PC-3 (cell line): ENCODE data around the gene BCL11B. TPM values are rescaled to one million over a fixed set of nuclear protein-coding genes. Genes with fewer than 3 reads are reported as not detected.

Experiments
- ATAC-seq: fragments of 200-7000 bp; cut with Tn5 transposase; 2 replicates; pipeline ENCODE4 v1.9.1; 2020; ENCODE audit warnings: mild to moderate bottlenecking, moderate library complexity
- BruUV-seq: library from RNA; stranded (reverse); fragments of 400-500 nt; replicated peaks from 2 replicates; lab custom pipeline; 2021; lab: Mats Ljungman, UMichigan
- CTCF ChIA-PET: fragments of 300-600 bp; sonication (Branson Sonifier 250); formaldehyde crosslinking; loops from one replicate; lab custom pipeline; 2022; ENCODE audit warnings: antibody characterized with exemption; lab: Charles Lee
- POLR2A ChIA-PET: fragments of 300-600 bp; sonication (Branson Sonifier 250); formaldehyde crosslinking; loops from one replicate; lab custom pipeline; 2022; ENCODE audit warnings: antibody characterized with exemption; ENCODE audit not compliant: unreplicated experiment; lab: Charles Lee
- DNase-seq: peaks from one replicate; pipeline ENCODE4 v3.0.0-alpha.2; 2015
- H2AFZ ChIP-seq: fragments of 300-600 bp; sonication (generic); 2 replicates; pipeline ENCODE4 v1.6.0; 2016; ENCODE audit warnings: antibody characterized with exemption, low read length
- H3F3A ChIP-seq: fragments of 300-600 bp; sonication (generic); one replicate; pipeline ENCODE4 v1.6.0; 2017; ENCODE audit warnings: antibody characterized with exemption, low read length, control low read depth, mild to moderate bottlenecking; ENCODE audit not compliant: unreplicated experiment
- H3K27ac ChIP-seq: fragments of 300-600 bp; sonication (generic); 2 replicates; pipeline ENCODE4 v1.5.1; 2016; ENCODE audit warnings: mild to moderate bottlenecking, low read length
- H3K27me3 ChIP-seq: fragments of 300-600 bp; sonication (generic); 2 replicates; pipeline ENCODE4 v1.6.1; 2016; ENCODE audit warnings: low read length, mixed read lengths
- H3K36me3 ChIP-seq: fragments of 300-600 bp; sonication (generic); 2 replicates; pipeline ENCODE4 v1.6.1; 2016; ENCODE audit warnings: low read depth, mixed run types, low read length, mixed read lengths
- H3K4me1 ChIP-seq: fragments of 300-600 bp; sonication (generic); 2 replicates; pipeline ENCODE4 v1.5.1; 2016; ENCODE audit warnings: low read length; ENCODE audit not compliant: insufficient read depth
- H3K4me2 ChIP-seq: fragments of 300-600 bp; sonication (generic); 2 replicates; pipeline ENCODE4 v1.6.0; 2016; ENCODE audit warnings: low read length
- H3K4me3 ChIP-seq: fragments of 300-600 bp; sonication (generic); 2 replicates; pipeline ENCODE4 v1.5.1; 2016; ENCODE audit warnings: mild to moderate bottlenecking, low read length, mixed read lengths
- H3K79me2 ChIP-seq: fragments of 300-600 bp; sonication (generic); 2 replicates; pipeline ENCODE4 v1.6.1; 2017; ENCODE audit warnings: low read length, mixed read lengths
- H3K9ac ChIP-seq: fragments of 300-600 bp; sonication (generic); 2 replicates; pipeline ENCODE4 v1.6.0; 2016; ENCODE audit warnings: mild to moderate bottlenecking, low read length
- H3K9me2 ChIP-seq: fragments of 300-600 bp; sonication (generic); replicated peaks from 2 replicates; pipeline ENCODE4 v1.6.1; 2016; ENCODE audit warnings: mixed run types, low read length, mixed read lengths
- H3K9me3 ChIP-seq: fragments of 300-600 bp; sonication (generic); 2 replicates; pipeline ENCODE4 v1.6.1; 2016; ENCODE audit warnings: low read length, mixed read lengths
- H4K20me1 ChIP-seq: fragments of 300-600 bp; sonication (generic); 2 replicates; pipeline ENCODE4 v1.6.1; 2016; ENCODE audit warnings: low read length, mixed read lengths
- CTCF ChIP-seq: fragments of 300-600 bp; sonication (generic); conservative IDR thresholded peaks from 2 replicates; pipeline ENCODE4 v1.5.1; 2017; ENCODE audit warnings: antibody characterized with exemption, low read depth, mild to moderate bottlenecking, low read length
- EZH2 ChIP-seq: fragments of 300-600 bp; sonication (generic); IDR thresholded peaks from one replicate; pipeline ENCODE4 v1.6.1; 2017; ENCODE audit warnings: antibody characterized with exemption, mild to moderate bottlenecking, low read length; ENCODE audit not compliant: unreplicated experiment
- EZH2phosphoT487 ChIP-seq: fragments of 300-600 bp; sonication (generic); IDR thresholded peaks from 2 replicates; pipeline ENCODE4 v1.6.1; 2018; ENCODE audit warnings: mild to moderate bottlenecking, antibody characterized with exemption, low read length, borderline replicate concordance
- intact Hi-C: fragments of 100-400 bp; cut with micrococcal nuclease; formaldehyde crosslinking; loops from 2 replicates; pipeline ENCODE4 v1.9.0; 2023
- total RNA-seq: library from RNA; depleted of rRNA; stranded (reverse); fragments of >200 nt; gene quantifications from 2 replicates; pipeline ENCODE4 v1.2.3, GENCODE V29; 2014

Gene BCL11B
- total RNA-seq, 1 experiment from 2014 or later: 0.73 TPM

- Histone ChIP-seq H3K4me2 (no peak overlapping the region), H3K9ac (no peak overlapping the region), H3F3A (no peaks in the 10 kb centered on the region), H3K79me2 (no peaks in the 10 kb centered on the region), H3K36me3 (no peaks in the 10 kb centered on the region), H3K27me3 (peaks cover 9% of the 10 kb centered on the region), H3K9me3 (no peaks in the 10 kb centered on the region), H3K4me1 (no peaks in the 10 kb centered on the region), H3K27ac (no peak overlapping the region), H3K9me2 (no peaks in the 10 kb centered on the region), H3K4me3 (no peak overlapping the region), H4K20me1 (no peaks in the 10 kb centered on the region), H2AFZ (no peak overlapping the region)
- DNase-seq: no peak
- ChIA-PET POLR2A (no interaction called here), CTCF (interaction anchor here (0.5 kb wide), 1 partner anchor 97 kb away, joined by 4 read pairs; no protein-coding TSS in a partner anchor)
- TF ChIP-seq EZH2phosphoT487: no peak
- no peak for TF ChIP-seq CTCF
- TF ChIP-seq EZH2: no peak
- ATAC-seq: no peak
- BruUV-seq: no TSS peak
- intact Hi-C loops: no loop called here
Observed at GRCh38 chr14:99318091-99318958, 46.3 kb upstream of the BCL11B start.

- no peaks in the 10 kb centered on the region for H3F3A ChIP-seq
- no peak overlapping the region for H3K4me2 ChIP-seq
- H3K9ac ChIP-seq: no peak overlapping the region
- intact Hi-C loops: no loop called here
- H3K27me3 ChIP-seq: peaks cover 9% of the 10 kb centered on the region
- no peaks in the 10 kb centered on the region for H3K9me3 ChIP-seq
- H4K20me1 ChIP-seq: no peaks in the 10 kb centered on the region
- POLR2A ChIA-PET: no interaction called here
- no peak for DNase-seq
- no peaks in the 10 kb centered on the region for H3K4me1 ChIP-seq
- H3K9me2 ChIP-seq: no peaks in the 10 kb centered on the region
- TF ChIP-seq CTCF (no peak), EZH2 (no peak), EZH2phosphoT487 (no peak)
- no peak overlapping the region for H2AFZ ChIP-seq
- BruUV-seq: no TSS peak
- ATAC-seq: no peak
- CTCF ChIA-PET: no interaction called here
- no peaks in the 10 kb centered on the region for H3K36me3 ChIP-seq
- H3K79me2 ChIP-seq: no peaks in the 10 kb centered on the region
- no peak overlapping the region for H3K4me3 ChIP-seq
- no peak overlapping the region for H3K27ac ChIP-seq
Observed at GRCh38 chr14:99317231-99318090, 45.5 kb upstream of the BCL11B start.
